HepG2 (cell line): ENCODE measurements around the gene RNPEPL1. TPM values are rescaled to one million over a fixed set of nuclear protein-coding genes. Genes with fewer than 3 reads are reported as not detected.
A peak's percentile ranks its signal among the peaks of the same experiment; 100 is the strongest.

Experiments used
- GATAD2A ChIP-seq: IDR thresholded peaks from 2 replicates; pipeline ENCODE4 v1.6.1; 2016
- NFIC ChIP-seq: IDR thresholded peaks from 2 replicates; pipeline ENCODE4 v1.6.1; 2012; ENCODE audit warnings: mild to moderate bottlenecking, low read length, inconsistent platforms
- SKIL ChIP-seq: sonication (generic); formaldehyde crosslinking; IDR thresholded peaks from 2 replicates; pipeline ENCODE4 v1.8.0; 2022; ENCODE audit warnings: missing genetic modification reagents, mild to moderate bottlenecking, moderate library complexity, borderline replicate concordance
- SP140L ChIP-seq: sonication (generic); formaldehyde crosslinking; IDR thresholded peaks from 2 replicates; pipeline ENCODE4 v1.4.0; 2020; ENCODE audit warnings: missing genetic modification reagents, borderline replicate concordance
- ZNF264 ChIP-seq: sonication (generic); formaldehyde crosslinking; IDR thresholded peaks from 2 replicates; pipeline ENCODE4 v1.4.0; 2020; ENCODE audit warnings: missing genetic modification reagents
- ZNF3 ChIP-seq: IDR thresholded peaks from 2 replicates; pipeline ENCODE4 v1.7.0; 2017; ENCODE audit warnings: inconsistent platforms
- ZNF614 ChIP-seq: IDR thresholded peaks from 2 replicates; pipeline ENCODE4 v1.6.1; 2018; ENCODE audit warnings: missing biosample characterization, missing genetic modification reagents, inconsistent platforms, borderline replicate concordance
- ZNF891 ChIP-seq: sonication (generic); formaldehyde crosslinking; IDR thresholded peaks from 2 replicates; pipeline ENCODE4 v1.5.0; 2020; ENCODE audit warnings: mild to moderate bottlenecking, missing genetic modification reagents
- polyA plus RNA-seq, 8 experiments: library from polyadenylated mRNA; depleted of rRNA in 3 of 8; stranded (reverse) in 7 of 8; unstranded in 1 of 8; fragments of >200 nt; fragmentation: Illumina TruSeq in 4 of 8; extraction: Trizol in 4 of 8; gene quantifications; 2 replicates each; pipeline versions ENCODE4 v1.2.1 to v1.2.3, GENCODE V29; 2011 to 2016; ENCODE audit warnings: low read depth in 4 of 8, missing spikeins in 1 of 8, mixed read lengths in 1 of 8; ENCODE audit not compliant: insufficient read depth in 1 of 8
- total RNA-seq, 5 experiments: library from RNA; depleted of rRNA; stranded (reverse); fragments of >200 nt; fragmentation: Illumina TruSeq; extraction: Trizol; gene quantifications; 2 replicates each; pipeline ENCODE4 v1.2.3, GENCODE V29; 2016; ENCODE audit warnings: low read depth in 1 of 5
- TF ChIP-seq, protein P1 (sequence below), 2 experiments: fragments of 450-650 bp in 1 of 2; sonication (generic) in 1 of 2; formaldehyde crosslinking in 1 of 2; IDR thresholded peaks; 2 replicates each; pipeline versions ENCODE4 v1.6.1 to v1.8.0; 2016 to 2022; ENCODE audit warnings: antibody characterized with exemption in 1 of 2, mild to moderate bottlenecking in 1 of 2, missing genetic modification reagents in 1 of 2
- TF ChIP-seq, protein P2 (sequence below): sonication (generic); formaldehyde crosslinking; IDR thresholded peaks from 2 replicates; pipeline ENCODE4 v1.5.1; 2020; ENCODE audit warnings: mild to moderate bottlenecking, missing genetic modification reagents, borderline replicate concordance
- TF ChIP-seq, protein P3 (sequence below): sonication (generic); formaldehyde crosslinking; IDR thresholded peaks from 2 replicates; pipeline ENCODE4 v1.5.1; 2020; ENCODE audit warnings: mild to moderate bottlenecking, missing genetic modification reagents, moderate library complexity

RNPEPL1 gene
- total and polyA plus RNA-seq, 2 of the 13 experiments (the other 11 are each of a cell fraction or from before 2014, with no cell fraction given), result 13.0 to 18.0 TPM

- TF ChIP-seq ZNF891 (CRISPR knock-in tag) (no peak), SP140L (CRISPR knock-in tag) (no peak), SKIL (CRISPR knock-in tag) (no peak), NFIC (no peak), ZNF3 (CRISPR knock-in tag) (no peak), GATAD2A (CRISPR knock-in tag) (0 out of 2 replicates have a peak, but pooled peaks have one; percentile 4), ZNF264 (CRISPR knock-in tag) (no peak), ZNF614 (CRISPR knock-in tag) (no peak)
- TF ChIP-seq, protein P1, sequence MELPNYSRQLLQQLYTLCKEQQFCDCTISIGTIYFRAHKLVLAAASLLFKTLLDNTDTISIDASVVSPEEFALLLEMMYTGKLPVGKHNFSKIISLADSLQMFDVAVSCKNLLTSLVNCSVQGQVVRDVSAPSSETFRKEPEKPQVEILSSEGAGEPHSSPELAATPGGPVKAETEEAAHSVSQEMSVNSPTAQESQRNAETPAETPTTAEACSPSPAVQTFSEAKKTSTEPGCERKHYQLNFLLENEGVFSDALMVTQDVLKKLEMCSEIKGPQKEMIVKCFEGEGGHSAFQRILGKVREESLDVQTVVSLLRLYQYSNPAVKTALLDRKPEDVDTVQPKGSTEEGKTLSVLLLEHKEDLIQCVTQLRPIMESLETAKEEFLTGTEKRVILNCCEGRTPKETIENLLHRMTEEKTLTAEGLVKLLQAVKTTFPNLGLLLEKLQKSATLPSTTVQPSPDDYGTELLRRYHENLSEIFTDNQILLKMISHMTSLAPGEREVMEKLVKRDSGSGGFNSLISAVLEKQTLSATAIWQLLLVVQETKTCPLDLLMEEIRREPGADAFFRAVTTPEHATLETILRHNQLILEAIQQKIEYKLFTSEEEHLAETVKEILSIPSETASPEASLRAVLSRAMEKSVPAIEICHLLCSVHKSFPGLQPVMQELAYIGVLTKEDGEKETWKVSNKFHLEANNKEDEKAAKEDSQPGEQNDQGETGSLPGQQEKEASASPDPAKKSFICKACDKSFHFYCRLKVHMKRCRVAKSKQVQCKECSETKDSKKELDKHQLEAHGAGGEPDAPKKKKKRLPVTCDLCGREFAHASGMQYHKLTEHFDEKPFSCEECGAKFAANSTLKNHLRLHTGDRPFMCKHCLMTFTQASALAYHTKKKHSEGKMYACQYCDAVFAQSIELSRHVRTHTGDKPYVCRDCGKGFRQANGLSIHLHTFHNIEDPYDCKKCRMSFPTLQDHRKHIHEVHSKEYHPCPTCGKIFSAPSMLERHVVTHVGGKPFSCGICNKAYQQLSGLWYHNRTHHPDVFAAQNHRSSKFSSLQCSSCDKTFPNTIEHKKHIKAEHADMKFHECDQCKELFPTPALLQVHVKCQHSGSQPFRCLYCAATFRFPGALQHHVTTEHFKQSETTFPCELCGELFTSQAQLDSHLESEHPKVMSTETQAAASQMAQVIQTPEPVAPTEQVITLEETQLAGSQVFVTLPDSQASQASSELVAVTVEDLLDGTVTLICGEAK (IDR thresholded peaks at IDR 0.05), result no peak
- TF ChIP-seq, protein P1 (CRISPR knock-in tag; IDR thresholded peaks at IDR 0.05), result 0 out of 2 replicates have a peak, but pooled peaks have one; percentile 25
- TF ChIP-seq, protein P2, sequence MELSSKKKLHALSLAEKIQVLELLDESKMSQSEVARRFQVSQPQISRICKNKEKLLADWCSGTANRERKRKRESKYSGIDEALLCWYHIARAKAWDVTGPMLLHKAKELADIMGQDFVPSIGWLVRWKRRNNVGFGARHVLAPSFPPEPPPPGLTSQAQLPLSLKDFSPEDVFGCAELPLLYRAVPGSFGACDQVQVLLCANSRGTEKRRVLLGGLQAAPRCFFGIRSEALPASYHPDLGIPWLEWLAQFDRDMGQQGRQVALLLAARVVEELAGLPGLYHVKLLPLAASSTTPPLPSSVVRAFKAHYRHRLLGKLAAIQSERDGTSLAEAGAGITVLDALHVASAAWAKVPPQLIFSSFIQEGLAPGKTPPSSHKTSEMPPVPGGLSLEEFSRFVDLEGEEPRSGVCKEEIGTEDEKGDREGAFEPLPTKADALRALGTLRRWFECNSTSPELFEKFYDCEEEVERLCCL (CRISPR knock-in tag), result no peak
- TF ChIP-seq, protein P3, sequence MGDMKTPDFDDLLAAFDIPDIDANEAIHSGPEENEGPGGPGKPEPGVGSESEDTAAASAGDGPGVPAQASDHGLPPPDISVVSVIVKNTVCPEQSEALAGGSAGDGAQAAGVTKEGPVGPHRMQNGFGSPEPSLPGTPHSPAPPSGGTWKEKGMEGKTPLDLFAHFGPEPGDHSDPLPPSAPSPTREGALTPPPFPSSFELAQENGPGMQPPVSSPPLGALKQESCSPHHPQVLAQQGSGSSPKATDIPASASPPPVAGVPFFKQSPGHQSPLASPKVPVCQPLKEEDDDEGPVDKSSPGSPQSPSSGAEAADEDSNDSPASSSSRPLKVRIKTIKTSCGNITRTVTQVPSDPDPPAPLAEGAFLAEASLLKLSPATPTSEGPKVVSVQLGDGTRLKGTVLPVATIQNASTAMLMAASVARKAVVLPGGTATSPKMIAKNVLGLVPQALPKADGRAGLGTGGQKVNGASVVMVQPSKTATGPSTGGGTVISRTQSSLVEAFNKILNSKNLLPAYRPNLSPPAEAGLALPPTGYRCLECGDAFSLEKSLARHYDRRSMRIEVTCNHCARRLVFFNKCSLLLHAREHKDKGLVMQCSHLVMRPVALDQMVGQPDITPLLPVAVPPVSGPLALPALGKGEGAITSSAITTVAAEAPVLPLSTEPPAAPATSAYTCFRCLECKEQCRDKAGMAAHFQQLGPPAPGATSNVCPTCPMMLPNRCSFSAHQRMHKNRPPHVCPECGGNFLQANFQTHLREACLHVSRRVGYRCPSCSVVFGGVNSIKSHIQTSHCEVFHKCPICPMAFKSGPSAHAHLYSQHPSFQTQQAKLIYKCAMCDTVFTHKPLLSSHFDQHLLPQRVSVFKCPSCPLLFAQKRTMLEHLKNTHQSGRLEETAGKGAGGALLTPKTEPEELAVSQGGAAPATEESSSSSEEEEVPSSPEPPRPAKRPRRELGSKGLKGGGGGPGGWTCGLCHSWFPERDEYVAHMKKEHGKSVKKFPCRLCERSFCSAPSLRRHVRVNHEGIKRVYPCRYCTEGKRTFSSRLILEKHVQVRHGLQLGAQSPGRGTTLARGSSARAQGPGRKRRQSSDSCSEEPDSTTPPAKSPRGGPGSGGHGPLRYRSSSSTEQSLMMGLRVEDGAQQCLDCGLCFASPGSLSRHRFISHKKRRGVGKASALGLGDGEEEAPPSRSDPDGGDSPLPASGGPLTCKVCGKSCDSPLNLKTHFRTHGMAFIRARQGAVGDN, result peak; percentile 79
Observed at GRCh38 chr2:240567872-240568677, at the start of gene RNPEPL1 (continued).
